ENCODE measurements around the gene DOCK2.

DOCK2 gene

DNA sequence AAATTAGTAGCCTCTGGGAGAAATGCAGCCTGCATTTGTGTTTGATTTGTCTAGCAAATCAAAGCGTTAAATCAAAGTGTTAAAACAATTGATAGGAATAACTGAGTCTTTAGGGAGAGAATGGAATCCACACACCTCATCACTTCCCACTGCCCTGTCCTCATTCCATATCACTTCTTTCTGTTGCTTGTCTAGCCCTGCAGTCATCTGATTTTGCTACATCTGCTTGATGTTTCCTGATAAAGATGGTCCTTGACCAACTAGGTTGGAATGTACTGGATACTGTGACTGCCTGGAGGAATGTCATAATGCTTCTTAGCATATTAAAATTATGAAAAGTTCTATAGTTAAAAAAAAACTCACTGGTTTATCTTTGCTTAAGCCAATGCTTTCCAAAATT, 119.9 kb downstream of the DOCK2 start:
- Histone ChIP-seq H3F3A (ENCODE audit: insufficient read depth, low read length) (no peaks in the 10 kb centered on the region), H3K9me3 (replicated peaks; ENCODE audit: insufficient read depth, low read length) (no peaks in the 10 kb centered on the region), H3K4me3 (ENCODE audit: low read length) (no peak overlapping the region), H3K79me2 (ENCODE audit: low read length) (no peaks in the 10 kb centered on the region), H3K9me2 (replicated peaks; ENCODE audit: insufficient read depth, low read length) (no peaks in the 10 kb centered on the region), H3K4me1 (ENCODE audit: low read length) (no peaks in the 10 kb centered on the region), H3K9ac (ENCODE audit: low read length) (no peak overlapping the region), H3K4me2 (ENCODE audit: low read depth, low read length) (no peak overlapping the region), H2AFZ (ENCODE audit: low read length) (no peak overlapping the region), H4K20me1 (ENCODE audit: insufficient read depth, low read length) (no peaks in the 10 kb centered on the region), H3K27ac (ENCODE audit: low read length) (no peak overlapping the region), H3K36me3 (replicated peaks; ENCODE audit: insufficient read depth, low read length) (no peaks in the 10 kb centered on the region), H3K27me3 (replicated peaks; ENCODE audit: insufficient read depth, low read length) (no peaks in the 10 kb centered on the region)
- no peak for DNase-seq
- TF ChIP-seq, protein P1, sequence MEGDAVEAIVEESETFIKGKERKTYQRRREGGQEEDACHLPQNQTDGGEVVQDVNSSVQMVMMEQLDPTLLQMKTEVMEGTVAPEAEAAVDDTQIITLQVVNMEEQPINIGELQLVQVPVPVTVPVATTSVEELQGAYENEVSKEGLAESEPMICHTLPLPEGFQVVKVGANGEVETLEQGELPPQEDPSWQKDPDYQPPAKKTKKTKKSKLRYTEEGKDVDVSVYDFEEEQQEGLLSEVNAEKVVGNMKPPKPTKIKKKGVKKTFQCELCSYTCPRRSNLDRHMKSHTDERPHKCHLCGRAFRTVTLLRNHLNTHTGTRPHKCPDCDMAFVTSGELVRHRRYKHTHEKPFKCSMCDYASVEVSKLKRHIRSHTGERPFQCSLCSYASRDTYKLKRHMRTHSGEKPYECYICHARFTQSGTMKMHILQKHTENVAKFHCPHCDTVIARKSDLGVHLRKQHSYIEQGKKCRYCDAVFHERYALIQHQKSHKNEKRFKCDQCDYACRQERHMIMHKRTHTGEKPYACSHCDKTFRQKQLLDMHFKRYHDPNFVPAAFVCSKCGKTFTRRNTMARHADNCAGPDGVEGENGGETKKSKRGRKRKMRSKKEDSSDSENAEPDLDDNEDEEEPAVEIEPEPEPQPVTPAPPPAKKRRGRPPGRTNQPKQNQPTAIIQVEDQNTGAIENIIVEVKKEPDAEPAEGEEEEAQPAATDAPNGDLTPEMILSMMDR (IDR thresholded peaks at IDR 0.05; ENCODE audit: low read length), result no peak
- TF ChIP-seq EZH2phosphoT487 (IDR thresholded peaks at IDR 0.05; ENCODE audit: low read length) (no peak), EZH2 (optimal IDR thresholded peaks at IDR 0.05; ENCODE audit: low read depth, low read length) (no peak)

- H3K9me3 ChIP-seq (replicated peaks; ENCODE audit: insufficient read depth, low read length), result no peaks in the 10 kb centered on the region
- DNase-seq, result no peak
- no peak for TF ChIP-seq EZH2 (optimal IDR thresholded peaks at IDR 0.05; ENCODE audit: low read depth, low read length)
- no peak for TF ChIP-seq EZH2phosphoT487 (IDR thresholded peaks at IDR 0.05; ENCODE audit: low read length)
- TF ChIP-seq, protein P1 (IDR thresholded peaks at IDR 0.05; ENCODE audit: low read length), result no peak
- no peaks in the 10 kb centered on the region for H3K9me2 ChIP-seq (replicated peaks; ENCODE audit: insufficient read depth, low read length)
- no peak overlapping the region for H3K4me3 ChIP-seq (ENCODE audit: low read length)
- H2AFZ ChIP-seq (ENCODE audit: low read length), result no peak overlapping the region
- no peak overlapping the region for H3K27ac ChIP-seq (ENCODE audit: low read length)
- no peak overlapping the region for H3K9ac ChIP-seq (ENCODE audit: low read length)
- no peaks in the 10 kb centered on the region for H3K79me2 ChIP-seq (ENCODE audit: low read length)
- H3K27me3 ChIP-seq (replicated peaks; ENCODE audit: insufficient read depth, low read length), result no peaks in the 10 kb centered on the region
- no peaks in the 10 kb centered on the region for H3K36me3 ChIP-seq (replicated peaks; ENCODE audit: insufficient read depth, low read length)
- no peaks in the 10 kb centered on the region for H3K4me1 ChIP-seq (ENCODE audit: low read length)
- no peaks in the 10 kb centered on the region for H3F3A ChIP-seq (ENCODE audit: insufficient read depth, low read length)
- no peak overlapping the region for H3K4me2 ChIP-seq (ENCODE audit: low read depth, low read length)
- H4K20me1 ChIP-seq (ENCODE audit: insufficient read depth, low read length), result no peaks in the 10 kb centered on the region
Measured at GRCh38 chr5:169758886-169759285, 121.8 kb downstream of the DOCK2 start.

DNA sequence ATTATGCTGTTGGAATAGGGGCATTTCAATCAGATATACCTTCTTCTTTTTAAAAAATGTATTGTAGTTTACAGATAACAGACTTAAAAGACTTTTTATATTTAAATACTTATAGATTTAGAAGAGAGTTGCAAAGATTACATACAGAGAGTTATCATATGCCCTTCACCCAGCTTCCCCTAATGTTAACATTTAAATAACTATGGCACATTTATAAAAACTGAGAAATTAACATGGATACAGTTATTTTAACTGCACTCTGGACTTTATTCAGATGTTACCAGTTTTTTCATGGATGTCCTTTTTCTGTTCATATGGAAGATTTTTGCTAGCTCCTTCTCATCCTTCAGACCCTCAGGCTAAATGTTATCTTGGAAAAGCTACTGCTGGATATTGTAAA, 123.2 kb downstream of the DOCK2 start:
- Histone ChIP-seq H3K4me3 (ENCODE audit: low read length) (no peak overlapping the region), H3K9me3 (replicated peaks; ENCODE audit: insufficient read depth, low read length) (no peaks in the 10 kb centered on the region), H3K27me3 (replicated peaks; ENCODE audit: insufficient read depth, low read length) (no peaks in the 10 kb centered on the region), H3F3A (ENCODE audit: insufficient read depth, low read length) (no peaks in the 10 kb centered on the region), H3K4me2 (ENCODE audit: low read depth, low read length) (no peak overlapping the region), H3K79me2 (ENCODE audit: low read length) (no peaks in the 10 kb centered on the region), H3K4me1 (ENCODE audit: low read length) (no peaks in the 10 kb centered on the region), H4K20me1 (ENCODE audit: insufficient read depth, low read length) (no peaks in the 10 kb centered on the region), H2AFZ (ENCODE audit: low read length) (no peak overlapping the region), H3K27ac (ENCODE audit: low read length) (no peak overlapping the region), H3K9ac (ENCODE audit: low read length) (no peak overlapping the region), H3K9me2 (replicated peaks; ENCODE audit: insufficient read depth, low read length) (no peaks in the 10 kb centered on the region), H3K36me3 (replicated peaks; ENCODE audit: insufficient read depth, low read length) (no peaks in the 10 kb centered on the region)
- DNase-seq, result no peak
- TF ChIP-seq EZH2 (optimal IDR thresholded peaks at IDR 0.05; ENCODE audit: low read depth, low read length), result no peak
- TF ChIP-seq, protein P1 (IDR thresholded peaks at IDR 0.05; ENCODE audit: low read length), result no peak
- TF ChIP-seq EZH2phosphoT487 (IDR thresholded peaks at IDR 0.05; ENCODE audit: low read length), result no peak

Measured in MM.1S (cell line).